Chondrocyte (in vitro differentiated cells): Measurements from ENCODE around the gene CDKN1C. TPM values are rescaled to one million over a fixed set of nuclear protein-coding genes. Genes with fewer than 3 reads are reported as not detected.

Experiments
- DNase-seq: peaks from one replicate; pipeline ENCODE4 v3.0.0; 2021; ENCODE audit warnings: mixed read lengths, low spot score
- H3K27ac Mint-ChIP-seq: one replicate; pipeline ENCODE4 v1.8.0; 2021; ENCODE audit warnings: mild to moderate bottlenecking, moderate library complexity, mixed read lengths; ENCODE audit not compliant: unreplicated experiment
- H3K27me3 Mint-ChIP-seq: 2 replicates; pipeline ENCODE4 v1.8.0; 2021; ENCODE audit warnings: low read depth, mixed read lengths
- H3K36me3 Mint-ChIP-seq: 2 replicates; pipeline ENCODE4 v1.8.0; 2021; ENCODE audit warnings: low read depth, mixed read lengths
- H3K4me1 Mint-ChIP-seq: 2 replicates; pipeline ENCODE4 v1.8.0; 2021; ENCODE audit warnings: low read depth, mild to moderate bottlenecking, mixed read lengths
- H3K4me3 Mint-ChIP-seq: one replicate; pipeline ENCODE4 v1.8.0; 2021; ENCODE audit warnings: mild to moderate bottlenecking, moderate library complexity, mixed read lengths; ENCODE audit not compliant: unreplicated experiment
- H3K9me3 Mint-ChIP-seq: 2 replicates; pipeline ENCODE4 v1.8.0; 2021; ENCODE audit warnings: low read depth, mixed read lengths
- CTCF ChIP-seq: fragments of 200-600 bp; sonication (generic); IDR thresholded peaks from 2 replicates; pipeline ENCODE4 v1.5.0; 2021; ENCODE audit warnings: antibody characterized with exemption, mild to moderate bottlenecking, moderate library complexity
- total RNA-seq: library from RNA; stranded (reverse); gene quantifications from 3 replicates; pipeline ENCODE4 v1.2.1, GENCODE V29; 2021

CDKN1C gene
- total RNA-seq, 1 donor from 2014 or later: 14.6 TPM

- DNase-seq: no peak
- H3K36me3 Mint-ChIP-seq: peaks cover 8% of the 10 kb centered on the region
- no peak for TF ChIP-seq CTCF
- no peak overlapping the region for H3K4me3 Mint-ChIP-seq
- peaks cover 13% of the 10 kb centered on the region for H3K4me1 Mint-ChIP-seq
- H3K27me3 Mint-ChIP-seq: no peaks in the 10 kb centered on the region
- no peak overlapping the region for H3K27ac Mint-ChIP-seq
- H3K9me3 Mint-ChIP-seq: peaks cover 9% of the 10 kb centered on the region
Observed at GRCh38 chr11:2904153-2905052, 18.8 kb upstream of the CDKN1C start.

GRCh38 chr11:2903672-2904011, 18.1 kb upstream of the CDKN1C start:
- Mint-ChIP-seq H3K27me3 (no peaks in the 10 kb centered on the region), H3K9me3 (peaks cover 9% of the 10 kb centered on the region), H3K4me1 (peaks cover 21% of the 10 kb centered on the region), H3K4me3 (peak overlapping the region; percentile 30), H3K36me3 (peaks cover 8% of the 10 kb centered on the region), H3K27ac (no peak overlapping the region)
- DNase-seq: no peak
- TF ChIP-seq CTCF: no peak

- Mint-ChIP-seq H3K27ac (no peak overlapping the region), H3K4me3 (peak overlapping the region; percentile 67), H3K4me1 (peaks cover 27% of the 10 kb centered on the region), H3K9me3 (peaks cover 9% of the 10 kb centered on the region), H3K27me3 (no peaks in the 10 kb centered on the region), H3K36me3 (peaks cover 8% of the 10 kb centered on the region)
- TF ChIP-seq CTCF: peak; percentile 9
- DNase-seq: no peak
Observed at GRCh38 chr11:2902784-2903671, 17.5 kb upstream of the CDKN1C start.

- Mint-ChIP-seq H3K9me3 (peaks cover 6% of the 10 kb centered on the region), H3K4me1 (peaks cover 28% of the 10 kb centered on the region), H3K4me3 (peak overlapping the region; percentile 67), H3K27ac (peak overlapping the region; percentile 32), H3K27me3 (no peaks in the 10 kb centered on the region), H3K36me3 (peaks cover 8% of the 10 kb centered on the region)
- no peak for TF ChIP-seq CTCF
- DNase-seq: no peak
Observed at GRCh38 chr11:2901854-2902783, 16.5 kb upstream of the CDKN1C start.
